SU-DHL-6 (cell line): ENCODE measurements around the gene SPTLC3.

ENCODE experiments used
- EZH2phosphoT487 ChIP-seq: fragments of 200-600 bp; sonication (generic), shearing (Covaris generic); conservative IDR thresholded peaks from 2 replicates; pipeline ENCODE4 v1.6.1; 2018; ENCODE audit warnings: mild to moderate bottlenecking, antibody characterized with exemption, low read length, moderate library complexity, mixed read lengths
- TF ChIP-seq, protein P1 (sequence below): fragments of 200-600 bp; sonication (generic); IDR thresholded peaks from one replicate; pipeline ENCODE4 v1.5.1; 2017; ENCODE audit warnings: antibody characterized with exemption, mild to moderate bottlenecking, low read length, moderate library complexity; ENCODE audit not compliant: insufficient read depth, poor library complexity, severe bottlenecking

DNA sequence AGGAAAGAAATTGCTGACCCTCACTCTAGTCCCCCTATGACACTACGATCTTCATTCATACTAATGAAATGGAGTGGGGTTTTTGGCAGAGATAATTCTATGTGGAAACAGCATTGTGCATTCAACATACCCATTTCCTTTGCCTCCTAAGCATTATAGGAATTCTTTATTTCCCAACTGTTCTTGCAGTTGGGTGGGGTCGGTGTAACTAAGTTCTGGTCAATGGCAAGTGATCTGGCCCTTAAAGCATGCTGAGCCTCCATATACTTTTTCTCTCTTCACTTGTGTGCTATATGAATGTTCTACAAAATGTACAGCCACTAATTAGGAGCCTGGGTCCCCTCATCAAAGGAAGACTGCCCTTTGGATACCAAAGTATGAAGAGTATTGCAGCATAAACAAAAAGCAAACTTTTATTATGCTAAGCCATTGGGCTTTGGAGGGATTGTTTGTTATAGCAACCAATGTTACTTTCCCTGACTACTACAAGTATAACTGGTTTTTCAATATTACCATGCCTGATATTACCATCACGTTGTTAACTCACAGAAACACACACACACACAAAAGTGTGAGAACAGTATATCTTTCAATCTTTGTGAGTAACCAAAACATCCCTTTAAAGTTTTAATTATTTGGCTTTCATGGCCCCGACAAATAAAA is 203.3 kb downstream of the SPTLC3 start:
- TF ChIP-seq, protein P1, sequence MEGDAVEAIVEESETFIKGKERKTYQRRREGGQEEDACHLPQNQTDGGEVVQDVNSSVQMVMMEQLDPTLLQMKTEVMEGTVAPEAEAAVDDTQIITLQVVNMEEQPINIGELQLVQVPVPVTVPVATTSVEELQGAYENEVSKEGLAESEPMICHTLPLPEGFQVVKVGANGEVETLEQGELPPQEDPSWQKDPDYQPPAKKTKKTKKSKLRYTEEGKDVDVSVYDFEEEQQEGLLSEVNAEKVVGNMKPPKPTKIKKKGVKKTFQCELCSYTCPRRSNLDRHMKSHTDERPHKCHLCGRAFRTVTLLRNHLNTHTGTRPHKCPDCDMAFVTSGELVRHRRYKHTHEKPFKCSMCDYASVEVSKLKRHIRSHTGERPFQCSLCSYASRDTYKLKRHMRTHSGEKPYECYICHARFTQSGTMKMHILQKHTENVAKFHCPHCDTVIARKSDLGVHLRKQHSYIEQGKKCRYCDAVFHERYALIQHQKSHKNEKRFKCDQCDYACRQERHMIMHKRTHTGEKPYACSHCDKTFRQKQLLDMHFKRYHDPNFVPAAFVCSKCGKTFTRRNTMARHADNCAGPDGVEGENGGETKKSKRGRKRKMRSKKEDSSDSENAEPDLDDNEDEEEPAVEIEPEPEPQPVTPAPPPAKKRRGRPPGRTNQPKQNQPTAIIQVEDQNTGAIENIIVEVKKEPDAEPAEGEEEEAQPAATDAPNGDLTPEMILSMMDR, result no peak
- TF ChIP-seq EZH2phosphoT487, result no peak
